HepG2 (cell line): ENCODE data around the gene METRNL. TPM values are rescaled to one million over a fixed set of nuclear protein-coding genes. Genes with fewer than 3 reads are reported as not detected.

Experiments used
- ATAC-seq: fragments of 200-7000 bp; cut with Tn5 transposase; 3 replicates; pipeline ENCODE4 v1.9.1; 2020; ENCODE audit warnings: mild to moderate bottlenecking, moderate library complexity
- BruUV-seq: library from RNA; stranded (reverse); fragments of 400-500 nt; replicated peaks from 2 replicates; lab custom pipeline; 2021; lab: Mats Ljungman, UMichigan
- CTCF ChIA-PET: fragments of 300-600 bp; formaldehyde crosslinking; extraction: SDS; loops from one replicate; lab custom pipeline; 2021; ENCODE audit warnings: low total read pairs, inconsistent platforms, low intra/inter-chr PET ratio; lab: Yijun Ruan, JAX
- POLR2A ChIA-PET: fragments of 350-600 bp; sonication (Branson Sonifier 250); formaldehyde crosslinking; loops from one replicate; lab custom pipeline; 2020; ENCODE audit warnings: antibody characterized with exemption, inconsistent platforms; lab: Yijun Ruan, JAX
- DNase-seq: peaks from one replicate; pipeline ENCODE4 v3.0.0-alpha.2; 2015; ENCODE audit warnings: low spot score
- FAIRE-seq: peaks from 3 replicates; lab custom pipeline; 2011; peaks lifted over from hg19 to GRCh38; lab: Jason Lieb, UNC
- H2AFZ ChIP-seq: one replicate; pipeline ENCODE4 v1.6.1; 2011; ENCODE audit warnings: low read length, inconsistent platforms
- H3K27ac ChIP-seq: fragments of 300-600 bp; 3 replicates; pipeline ENCODE4 v1.8.0; 2011; ENCODE audit warnings: mixed run types, mild to moderate bottlenecking, mixed read lengths, low read length, inconsistent platforms; ENCODE audit not compliant: insufficient read depth; ENCODE audit errors: extremely low read length
- H3K27me3 ChIP-seq, 2 experiments: fragments of 200-600 bp in 1 of 2; 2 replicates in 1 of 2; 3 replicates in 1 of 2; pipeline versions ENCODE4 v1.6.0 to v1.8.0; 2011; ENCODE audit warnings: low read length in 2 of 2, mild to moderate bottlenecking in 2 of 2, moderate library complexity in 2 of 2, inconsistent platforms in 1 of 2; ENCODE audit not compliant: insufficient read depth in 2 of 2, control insufficient read depth in 1 of 2
- H3K36me3 ChIP-seq, 2 experiments: fragments of 200-600 bp in 1 of 2; replicated peaks in 1 of 2; 2 replicates in 1 of 2; 3 replicates in 1 of 2; pipeline versions ENCODE4 v1.5.1 to v1.8.0; 2011; ENCODE audit warnings: low read length in 2 of 2, inconsistent platforms in 1 of 2; ENCODE audit not compliant: insufficient read depth in 2 of 2, control insufficient read depth in 1 of 2
- H3K4me1 ChIP-seq: 2 replicates; pipeline ENCODE4 v1.5.1; 2012; ENCODE audit warnings: low read length, inconsistent platforms; ENCODE audit not compliant: insufficient read depth
- H3K4me2 ChIP-seq: 2 replicates; pipeline ENCODE4 v1.6.0; 2011; ENCODE audit warnings: low read depth, low read length, inconsistent platforms
- H3K4me3 ChIP-seq, 3 experiments: fragments of 200-600 bp in 1 of 3; sonication (generic), shearing (Covaris generic) in 1 of 3; replicated peaks in 1 of 3; 2 replicates each; pipeline ENCODE4 v1.5.1; 2011 to 2016; ENCODE audit warnings: low read length in 3 of 3, inconsistent platforms in 2 of 3, low read depth in 2 of 3, mild to moderate bottlenecking in 2 of 3, control low read depth in 1 of 3, mixed read lengths in 1 of 3; ENCODE audit not compliant: insufficient read depth in 1 of 3
- H3K79me2 ChIP-seq: one replicate; pipeline ENCODE4 v1.6.1; 2011; ENCODE audit warnings: low read length, inconsistent platforms; ENCODE audit not compliant: insufficient read depth
- H3K9ac ChIP-seq: 2 replicates; pipeline ENCODE4 v1.6.0; 2011; ENCODE audit warnings: mild to moderate bottlenecking, low read depth, low read length, inconsistent platforms; ENCODE audit not compliant: insufficient read depth
- H3K9me3 ChIP-seq: 2 replicates; pipeline ENCODE4 v1.5.1; 2012; ENCODE audit warnings: mild to moderate bottlenecking, low read length
- H4K20me1 ChIP-seq: 2 replicates; pipeline ENCODE4 v1.6.0; 2011; ENCODE audit warnings: inconsistent platforms, mild to moderate bottlenecking, low read length, moderate library complexity; ENCODE audit not compliant: insufficient read depth
- EEA1 ChIP-seq: sonication (generic); formaldehyde crosslinking; IDR thresholded peaks from 2 replicates; pipeline ENCODE4 v1.5.1; 2020; ENCODE audit warnings: mild to moderate bottlenecking, missing genetic modification reagents, borderline replicate concordance
- ELK4 ChIP-seq: sonication (generic); formaldehyde crosslinking; IDR thresholded peaks from 2 replicates; pipeline ENCODE4 v1.9.0; 2021; ENCODE audit warnings: missing genetic modification reagents, borderline replicate concordance
- FOXO1 ChIP-seq: sonication (generic); formaldehyde crosslinking; IDR thresholded peaks from 2 replicates; pipeline ENCODE4 v1.4.0; 2020; ENCODE audit warnings: missing genetic modification reagents
- GATAD2A ChIP-seq: IDR thresholded peaks from 2 replicates; pipeline ENCODE4 v1.6.1; 2016
- HOXA7 ChIP-seq: sonication (generic); formaldehyde crosslinking; IDR thresholded peaks from 2 replicates; pipeline ENCODE4 v1.8.1; 2022; ENCODE audit warnings: mild to moderate bottlenecking, missing genetic modification reagents, moderate library complexity
- ISL2 ChIP-seq: sonication (generic); formaldehyde crosslinking; IDR thresholded peaks from 2 replicates; pipeline ENCODE4 v1.5.0; 2020; ENCODE audit warnings: missing genetic modification reagents
- KLF6 ChIP-seq: IDR thresholded peaks from 2 replicates; pipeline ENCODE4 v1.8.0; 2016; ENCODE audit warnings: missing biosample characterization, missing genetic modification reagents
- MYC ChIP-seq: sonication (generic); formaldehyde crosslinking; IDR thresholded peaks from 2 replicates; pipeline ENCODE4 v1.9.0; 2021; ENCODE audit warnings: missing genetic modification reagents, borderline replicate concordance
- RFXANK ChIP-seq: IDR thresholded peaks from 2 replicates; pipeline ENCODE4 v1.6.1; 2016
- SCMH1 ChIP-seq: sonication (generic); formaldehyde crosslinking; IDR thresholded peaks from 2 replicates; pipeline ENCODE4 v1.9.0; 2021; ENCODE audit warnings: missing genetic modification reagents, mild to moderate bottlenecking, borderline replicate concordance
- SPEN ChIP-seq: sonication (generic); formaldehyde crosslinking; IDR thresholded peaks from 2 replicates; pipeline ENCODE4 v1.5.1; 2020; ENCODE audit warnings: low read depth, mild to moderate bottlenecking, missing genetic modification reagents
- TOPORS ChIP-seq: sonication (generic); formaldehyde crosslinking; IDR thresholded peaks from 2 replicates; pipeline ENCODE4 v1.8.0; 2023; ENCODE audit warnings: mild to moderate bottlenecking, missing genetic modification reagents
- ZNF501 ChIP-seq: sonication (generic); formaldehyde crosslinking; IDR thresholded peaks from 2 replicates; pipeline ENCODE4 v1.5.1; 2020; ENCODE audit warnings: mild to moderate bottlenecking, moderate library complexity, missing genetic modification reagents
- ZNF710 ChIP-seq: sonication (generic); formaldehyde crosslinking; IDR thresholded peaks from 2 replicates; pipeline ENCODE4 v1.5.0; 2020; ENCODE audit warnings: mild to moderate bottlenecking, missing genetic modification reagents, borderline replicate concordance
- ZNF740 ChIP-seq: sonication (generic); formaldehyde crosslinking; IDR thresholded peaks from 2 replicates; pipeline ENCODE4 v1.4.0; 2020; ENCODE audit warnings: missing genetic modification reagents
- ZNF747 ChIP-seq: sonication (generic); formaldehyde crosslinking; IDR thresholded peaks from 2 replicates; pipeline ENCODE4 v1.8.1; 2023; ENCODE audit warnings: missing genetic modification reagents, mild to moderate bottlenecking, borderline replicate concordance
- ZNF768 ChIP-seq: sonication (generic); formaldehyde crosslinking; IDR thresholded peaks from 2 replicates; pipeline ENCODE4 v1.4.0; 2020; ENCODE audit warnings: missing genetic modification reagents
- ZNF816 ChIP-seq: sonication (generic); formaldehyde crosslinking; IDR thresholded peaks from 2 replicates; pipeline ENCODE4 v1.8.0; 2022; ENCODE audit warnings: missing genetic modification reagents, mild to moderate bottlenecking, borderline replicate concordance
- ZNF891 ChIP-seq: sonication (generic); formaldehyde crosslinking; IDR thresholded peaks from 2 replicates; pipeline ENCODE4 v1.5.0; 2020; ENCODE audit warnings: mild to moderate bottlenecking, missing genetic modification reagents
- WGBS: methylation state at CpG from one replicate; pipeline ENCODE4 v1.1.6; 2017; ENCODE audit warnings: low lambda C conversion rate; 5-methylcytosine and 5-hydroxymethylcytosine counted together
- in situ Hi-C: cut with HindIII; loops from 2 replicates; pipeline ENCODE4 v1.10.0; 2017; ENCODE audit warnings: low pct_unique_long_range_greater_than_20kb; ENCODE audit not compliant: extremely low pct_ligation_motif_present
- intact Hi-C: fragments of 100-400 bp; cut with micrococcal nuclease; formaldehyde crosslinking; loops from one replicate; pipeline ENCODE4 v1.10.0; 2022; ENCODE audit not compliant: unreplicated experiment
- polyA plus RNA-seq, 8 experiments: library from polyadenylated mRNA; depleted of rRNA in 3 of 8; stranded (reverse) in 7 of 8; unstranded in 1 of 8; fragments of >200 nt; fragmentation: Illumina TruSeq in 4 of 8; extraction: Trizol in 4 of 8; gene quantifications; 2 replicates each; pipeline versions ENCODE4 v1.2.1 to v1.2.3, GENCODE V29; 2011 to 2016; ENCODE audit warnings: low read depth in 4 of 8, missing spikeins in 1 of 8, mixed read lengths in 1 of 8; ENCODE audit not compliant: insufficient read depth in 1 of 8
- total RNA-seq, 5 experiments: library from RNA; depleted of rRNA; stranded (reverse); fragments of >200 nt; fragmentation: Illumina TruSeq; extraction: Trizol; gene quantifications; 2 replicates each; pipeline ENCODE4 v1.2.3, GENCODE V29; 2016; ENCODE audit warnings: low read depth in 1 of 5

METRNL gene
- total and polyA plus RNA-seq, 2 of the 13 experiments (the other 11 are each of a cell fraction or from before 2014, with no cell fraction given): 0.66 to 0.84 TPM

GRCh38 chr17:83067718-83068261 is 11.6 kb upstream of the METRNL start:
- Histone ChIP-seq H3K9ac (no peak overlapping the region), H3K4me2 (no peak overlapping the region), H3K4me1 (no peaks in the 10 kb centered on the region), H3K79me2 (no peaks in the 10 kb centered on the region), H3K27me3 (peaks cover 27 to 87% of the 10 kb centered on the region in 2 experiments), H3K9me3 (no peaks in the 10 kb centered on the region), H3K4me3 (no peak overlapping the region), H3K27ac (no peak overlapping the region), H4K20me1 (no peaks in the 10 kb centered on the region; the same call in 1 of the 2 replicates)
- BruUV-seq: no TSS peak
- DNase-seq: no peak
- no peak for FAIRE-seq
- POLR2A ChIA-PET: no interaction called here
- in situ Hi-C loops: no loop called here
- CTCF ChIA-PET: no interaction called here
- TF ChIP-seq TOPORS (CRISPR knock-in tag) (no peak), ZNF740 (CRISPR knock-in tag) (no peak), GATAD2A (CRISPR knock-in tag) (no peak), ZNF891 (CRISPR knock-in tag) (no peak), SCMH1 (CRISPR knock-in tag) (no peak), RFXANK (CRISPR knock-in tag) (no peak), ELK4 (no peak), ZNF501 (no peak), MYC (CRISPR knock-in tag) (no peak), HOXA7 (no peak), EEA1 (CRISPR knock-in tag) (no peak), ZNF816 (CRISPR knock-in tag) (no peak), KLF6 (CRISPR knock-in tag) (no peak), ZNF768 (no peak), ISL2 (no peak), FOXO1 (no peak), ZNF710 (CRISPR knock-in tag) (no peak), ZNF747 (CRISPR knock-in tag) (no peak), SPEN (CRISPR knock-in tag) (no peak)
- TF ChIP-seq, all 625 proteins: peak for 0
- ATAC-seq: no peak
- intact Hi-C loops: no loop called here
- Histone ChIP-seq H2AFZ (no peak overlapping the region), H3K36me3 (no peaks in the 10 kb centered on the region)
- WGBS: 28% methylated on average over 29 of the region's 29 CpGs
